PFSK-1 (cell line): ENCODE data around the gene SALL1.

ENCODE experiments used
- FOXP2 ChIP-seq: optimal IDR thresholded peaks from 2 replicates; pipeline ENCODE3; 2011; ENCODE audit warnings: borderline replicate concordance, control low read depth, inconsistent platforms; ENCODE audit not compliant: insufficient read depth; ENCODE audit errors: extremely low read length, extremely low read depth
- POLR2AphosphoS5 ChIP-seq: IDR thresholded peaks from 2 replicates; pipeline ENCODE4 v1.6.1; 2012; ENCODE audit warnings: low read depth, mild to moderate bottlenecking, control low read depth, low read length, moderate library complexity
- REST ChIP-seq, 2 experiments: IDR thresholded peaks; 2 replicates each; pipeline versions ENCODE4 v1.6.1 to v1.8.0; 2011 to 2012; ENCODE audit warnings: low read depth in 2 of 2, low read length in 2 of 2, control low read depth in 1 of 2, inconsistent platforms in 1 of 2, mild to moderate bottlenecking in 1 of 2, moderate library complexity in 1 of 2; ENCODE audit not compliant: insufficient read depth in 1 of 2
- SIN3A ChIP-seq: IDR thresholded peaks from 2 replicates; pipeline ENCODE4 v1.6.1; 2012; ENCODE audit warnings: mild to moderate bottlenecking, low read length, moderate library complexity, borderline replicate concordance; ENCODE audit not compliant: insufficient read depth
- TAF1 ChIP-seq: IDR thresholded peaks from 2 replicates; pipeline ENCODE4 v1.6.1; 2012; ENCODE audit warnings: low read length, control low read depth, borderline replicate concordance; ENCODE audit not compliant: insufficient read depth

Gene SALL1

DNA sequence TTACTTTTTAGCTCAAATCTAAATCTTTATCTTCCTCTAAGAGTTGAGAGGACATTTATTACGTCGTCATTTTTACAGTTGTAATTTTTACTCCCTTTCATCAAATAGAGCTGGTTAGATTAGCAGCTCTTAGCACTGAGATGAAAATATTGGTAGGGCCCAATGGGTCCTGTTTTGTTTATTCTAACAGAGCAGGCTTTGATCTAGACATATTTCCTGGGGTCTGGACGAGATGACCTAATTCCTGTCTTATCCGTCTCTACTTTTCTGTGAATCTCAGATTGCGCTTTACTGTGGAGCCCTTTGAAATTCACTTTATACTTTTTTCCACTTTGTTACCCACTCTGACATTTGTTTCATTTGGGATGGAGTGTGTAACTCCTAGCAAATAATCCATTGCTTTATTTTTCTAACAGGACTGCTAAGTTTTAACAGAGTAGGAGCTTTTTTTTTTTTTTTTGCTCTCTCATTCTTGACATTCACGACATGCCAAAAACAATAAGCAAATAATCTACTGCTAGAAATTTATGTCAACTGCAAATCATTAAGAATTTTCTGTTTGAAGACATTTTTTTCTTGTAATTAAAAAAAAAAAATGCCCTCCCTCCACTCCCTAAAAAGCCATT lies 18.5 kb downstream of the SALL1 start:
- TF ChIP-seq FOXP2 (no peak), POLR2AphosphoS5 (no peak), REST (IDR thresholded peaks at IDR 0.05; ENCODE audit: insufficient read depth in 1 of 2, low read depth in 2 of 2, low read length in 2 of 2) (no peak), SIN3A (no peak), TAF1 (no peak)

DNA sequence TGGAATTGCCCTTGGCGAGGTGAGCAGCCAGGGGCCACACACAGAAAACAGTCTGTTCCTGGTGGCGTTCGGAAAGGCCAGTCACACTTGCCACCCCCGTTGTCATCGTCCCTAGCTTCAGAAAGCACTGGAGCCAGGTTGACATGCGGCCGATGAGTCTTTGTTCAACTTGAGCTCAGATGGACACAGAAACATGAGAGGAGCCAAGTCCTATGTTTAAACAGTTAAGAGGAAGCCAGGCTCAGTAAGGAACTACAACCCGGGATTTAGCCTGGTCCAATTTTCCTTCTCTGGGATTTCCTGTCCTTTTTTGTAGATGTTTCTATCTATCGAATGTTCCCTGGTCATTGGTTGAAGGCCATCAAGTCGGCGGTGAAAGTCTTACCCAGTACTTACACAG lies 19.5 kb downstream of the SALL1 start:
- no peak for TF ChIP-seq FOXP2
- TF ChIP-seq POLR2AphosphoS5 = no peak
- no peak for TF ChIP-seq TAF1
- no peak for TF ChIP-seq SIN3A
- TF ChIP-seq REST (IDR thresholded peaks at IDR 0.05; ENCODE audit: insufficient read depth in 1 of 2, low read depth in 2 of 2, low read length in 2 of 2) = no peak

- TF ChIP-seq REST (IDR thresholded peaks at IDR 0.05; ENCODE audit: insufficient read depth in 1 of 2, low read depth in 2 of 2, low read length in 2 of 2) (no peak), TAF1 (no peak), FOXP2 (no peak), SIN3A (no peak), POLR2AphosphoS5 (no peak)
Observed at GRCh38 chr16:51129105-51129504, 22.0 kb downstream of the SALL1 start.

DNA sequence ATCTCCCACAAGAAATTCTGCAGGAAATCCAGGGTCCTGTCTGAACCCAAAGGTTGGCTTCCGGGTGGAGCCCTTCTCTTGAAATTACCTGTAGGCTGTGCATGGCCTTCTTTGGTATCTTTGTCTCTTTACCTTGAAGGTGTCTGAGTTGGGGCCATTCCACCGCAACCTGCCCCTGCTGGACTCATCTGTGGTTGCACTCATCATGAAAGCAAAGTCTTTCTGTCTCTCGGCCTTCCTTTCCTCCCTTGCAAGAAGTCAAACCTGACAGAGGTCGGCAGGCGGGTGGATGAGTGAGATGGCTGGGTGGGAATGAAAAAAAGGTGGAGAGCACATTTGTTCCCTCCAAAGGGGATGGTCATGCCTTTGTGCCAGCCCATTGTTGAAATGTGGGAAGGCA lies 25.1 kb downstream of the SALL1 start:
- TF ChIP-seq REST (IDR thresholded peaks at IDR 0.05; ENCODE audit: insufficient read depth in 1 of 2, low read depth in 2 of 2, low read length in 2 of 2) (no peak), FOXP2 (no peak), SIN3A (no peak)

- no peak for TF ChIP-seq POLR2AphosphoS5
- no peak for TF ChIP-seq SIN3A
- no peak for TF ChIP-seq TAF1
- no peak for TF ChIP-seq REST (IDR thresholded peaks at IDR 0.05; ENCODE audit: insufficient read depth in 1 of 2, low read depth in 2 of 2, low read length in 2 of 2)
- no peak for TF ChIP-seq FOXP2
Observed at GRCh38 chr16:51124896-51125295, 26.2 kb downstream of the SALL1 start.
